NCI-H748 treated with DMSO at 0.1 percent for 48 hours (cell line): Measurements from ENCODE around the gene ELAVL4.

ENCODE experiments used
- DNase-seq: peaks from one replicate; lab custom pipeline; 2025; lab: John Stamatoyannopoulos, UW

Gene ELAVL4

DNA sequence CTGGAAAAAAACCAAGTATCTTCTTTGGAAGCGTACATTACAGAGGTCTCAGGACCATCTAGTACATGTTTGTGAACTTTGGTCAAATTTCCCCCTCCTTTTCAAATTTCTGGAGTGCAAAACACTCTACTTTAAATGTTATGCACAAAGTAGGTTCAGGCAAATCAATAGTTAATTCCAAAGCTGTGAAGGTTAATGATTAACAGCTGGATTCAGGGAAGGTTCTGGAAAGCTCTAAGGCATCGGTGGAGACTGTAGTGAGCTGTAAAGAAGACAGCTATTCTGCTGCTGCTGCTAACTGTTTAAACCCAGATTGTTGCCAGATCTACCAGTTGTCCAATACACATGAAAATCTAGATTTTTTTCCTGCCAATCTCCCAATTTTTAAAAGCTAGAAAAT, 70.9 kb downstream of the ELAVL4 start:
- DNase-seq = no peak

DNA sequence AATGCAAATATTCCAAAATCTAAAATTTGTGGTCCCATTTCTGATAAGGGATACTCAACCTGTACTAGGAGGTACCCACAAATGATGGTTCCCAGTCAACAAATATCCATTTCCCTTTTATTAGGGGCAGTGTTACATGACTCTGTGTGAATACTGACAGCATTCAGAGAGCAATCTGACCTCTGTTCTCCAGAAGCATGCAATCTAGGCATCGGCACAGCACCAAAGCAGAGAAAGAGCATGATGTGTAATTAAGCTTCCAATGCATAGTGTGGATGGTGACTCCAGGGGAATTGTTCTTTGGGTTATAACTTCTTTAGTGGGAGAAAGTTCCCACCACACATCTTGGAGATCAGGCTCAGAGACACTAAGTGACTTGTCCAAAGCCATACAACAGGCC, 71.6 kb downstream of the ELAVL4 start:
- DNase-seq = no peak

GRCh38 chr1:50181027-50181663, 72.4 kb downstream of the ELAVL4 start:
- DNase-seq = no peak

GRCh38 chr1:50183378-50184133, 74.8 kb downstream of the ELAVL4 start:
- DNase-seq = no peak

GRCh38 chr1:50189369-50189768, 80.6 kb downstream of the ELAVL4 start:
- no peak for DNase-seq

- DNase-seq = no peak
These were observed 84.3 kb downstream of the ELAVL4 start for GRCh38 chr1:50193002-50193401.

DNA sequence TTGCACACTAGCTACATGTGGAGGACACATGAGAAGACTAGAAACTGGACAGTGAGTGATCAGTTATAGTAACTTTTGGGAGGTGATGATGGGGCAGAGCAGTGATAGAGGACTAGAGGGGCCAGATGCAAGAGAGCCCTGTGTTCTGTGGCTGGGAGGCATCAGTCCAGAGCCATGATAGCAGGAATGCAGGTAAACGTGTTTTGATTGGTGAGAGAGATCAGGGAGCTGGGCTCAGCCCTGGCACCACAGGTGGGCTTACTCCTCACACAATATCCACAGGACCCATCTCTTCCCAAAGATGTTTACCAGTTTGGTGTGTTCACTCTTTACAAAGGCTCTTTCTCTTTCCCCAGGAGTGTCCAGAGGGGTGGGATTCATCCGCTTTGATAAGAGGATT, 86.5 kb downstream of the ELAVL4 start:
- no peak for DNase-seq

GRCh38 chr1:50196081-50196480, 87.4 kb downstream of the ELAVL4 start:
- no peak for DNase-seq

DNA sequence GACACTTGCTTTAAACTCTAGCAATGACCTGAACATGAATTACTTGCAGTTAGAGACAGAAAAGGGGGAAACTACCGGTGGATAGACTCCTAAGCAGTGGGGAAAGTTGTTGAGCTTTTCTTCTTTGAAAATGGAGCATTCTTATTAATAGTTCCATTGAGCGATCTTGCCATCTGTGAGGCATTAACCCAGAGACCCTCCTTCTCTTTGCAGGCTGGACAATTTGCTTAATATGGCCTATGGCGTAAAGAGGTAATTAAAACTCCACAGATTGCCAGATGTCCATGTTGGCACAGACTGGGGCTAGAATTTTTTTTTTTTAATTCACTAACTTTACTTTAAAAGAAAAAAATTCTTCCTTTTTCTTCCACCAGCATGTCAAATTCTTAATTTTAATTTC, 88.5 kb downstream of the ELAVL4 start:
- no peak for DNase-seq

DNA sequence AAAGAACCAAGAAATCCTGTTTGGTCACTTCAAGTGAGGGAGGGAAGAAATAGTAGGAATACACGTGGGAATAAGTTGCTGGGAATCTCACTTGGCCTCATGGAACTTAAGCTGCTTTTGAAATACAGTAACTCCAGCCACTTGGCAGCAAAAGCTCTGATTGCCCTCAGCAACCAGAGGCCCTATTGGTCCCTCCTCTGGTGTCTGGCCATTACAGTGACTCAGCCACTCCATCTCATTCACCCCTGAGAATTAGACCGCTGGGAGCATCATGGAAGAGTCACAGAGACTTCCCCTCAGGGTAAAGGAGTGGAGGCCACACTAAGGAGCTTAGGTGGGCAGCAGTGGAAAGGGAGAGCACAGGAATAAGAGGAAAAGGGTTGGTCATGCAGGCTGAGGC, 99.6 kb downstream of the ELAVL4 start:
- DNase-seq = no peak

GRCh38 chr1:50208756-50209155, 100.0 kb downstream of the ELAVL4 start:
- no peak for DNase-seq

- DNase-seq = no peak
These were observed 101.0 kb downstream of the ELAVL4 start for GRCh38 chr1:50209749-50210148.

DNA sequence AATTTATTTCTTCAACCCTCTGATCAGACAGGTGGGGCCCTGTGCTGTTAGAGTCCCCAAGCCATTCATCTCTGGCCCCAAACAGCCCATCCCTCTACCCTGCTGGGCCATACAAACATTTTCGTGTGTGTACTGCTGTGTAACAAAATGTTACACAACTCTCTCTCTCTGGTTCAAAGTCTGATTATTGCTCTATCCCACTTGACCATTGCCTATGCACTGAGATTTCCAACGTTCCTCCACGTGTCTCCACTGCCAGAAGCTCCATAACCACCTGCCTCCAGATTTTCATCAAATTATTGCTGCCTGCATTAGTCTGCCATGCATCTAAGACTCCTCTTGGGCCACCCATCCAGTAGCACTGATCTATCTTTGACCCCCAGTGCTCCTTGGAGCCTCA, 104.8 kb downstream of the ELAVL4 start:
- DNase-seq = no peak

GRCh38 chr1:50214717-50215116, 106.0 kb downstream of the ELAVL4 start:
- DNase-seq = no peak

- no peak for DNase-seq
These were observed 109.8 kb downstream of the ELAVL4 start for GRCh38 chr1:50218344-50219120.

DNA sequence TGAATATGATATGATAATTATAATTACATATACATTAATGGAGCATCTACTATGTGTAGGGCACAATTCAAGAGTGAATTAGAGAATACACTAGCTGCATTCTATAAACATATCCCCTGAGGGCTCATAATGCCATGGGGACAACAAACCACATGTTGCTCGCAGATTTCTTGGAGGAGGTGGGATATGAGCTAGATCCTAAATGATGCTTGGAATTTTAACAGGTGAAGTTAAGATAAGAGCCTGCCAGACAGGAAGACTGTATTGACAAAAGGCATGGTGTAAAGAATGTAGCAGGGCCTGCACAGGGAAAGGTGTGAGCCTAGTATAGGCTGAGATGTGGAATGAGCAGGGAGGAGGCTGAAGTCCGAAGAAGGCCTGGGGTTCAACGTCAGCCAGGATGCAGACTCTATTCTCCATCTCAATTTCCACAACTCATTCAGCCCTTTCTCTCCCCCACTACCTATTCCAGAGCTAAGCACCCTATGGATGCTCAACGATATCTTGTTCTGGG, 120.2 kb downstream of the ELAVL4 start:
- no peak for DNase-seq

GRCh38 chr1:50231209-50231608, 122.5 kb downstream of the ELAVL4 start:
- no peak for DNase-seq

- no peak for DNase-seq
These were observed 123.6 kb downstream of the ELAVL4 start for GRCh38 chr1:50232336-50232735.

DNA sequence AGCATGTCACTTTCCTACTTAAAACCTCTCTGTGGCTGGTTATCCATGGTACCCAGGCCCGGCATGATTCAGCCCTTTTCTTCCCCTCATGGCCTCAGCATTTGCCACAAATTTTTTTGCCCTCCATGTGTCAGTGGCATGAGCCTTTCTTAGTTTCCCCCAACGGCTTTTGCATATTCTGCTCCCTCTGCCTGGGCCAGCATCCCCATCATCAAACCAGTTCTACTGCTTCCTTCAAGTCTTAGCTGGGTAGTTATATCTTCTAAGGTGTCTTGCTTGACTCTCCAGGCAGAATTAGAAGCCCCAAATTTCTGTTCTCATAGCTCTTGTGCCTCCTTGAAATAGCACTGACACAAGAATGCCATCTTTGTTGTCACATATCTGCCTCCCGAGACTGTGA, 127.9 kb downstream of the ELAVL4 start:
- DNase-seq = no peak

DNA sequence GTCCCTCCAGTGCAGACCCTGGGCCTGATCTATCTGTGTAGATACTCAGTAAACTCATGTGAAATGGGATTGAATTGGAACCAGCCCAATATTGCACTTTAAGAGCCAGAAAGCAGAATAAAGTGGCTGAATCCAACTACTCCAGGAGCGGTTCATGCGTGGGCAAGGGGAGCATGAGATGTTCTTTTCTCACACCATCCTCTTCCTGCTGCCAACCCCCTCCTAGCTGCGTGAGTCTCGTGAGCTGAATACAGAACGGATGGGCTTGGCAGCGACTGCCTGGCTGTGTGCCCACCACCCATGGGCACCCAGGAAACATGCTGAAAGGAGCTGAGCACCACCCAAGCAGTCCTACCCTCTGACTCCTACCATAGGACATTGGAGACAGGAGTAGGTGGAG, 128.3 kb downstream of the ELAVL4 start:
- no peak for DNase-seq

GRCh38 chr1:50243939-50244338, 135.2 kb downstream of the ELAVL4 start:
- DNase-seq = no peak

DNA sequence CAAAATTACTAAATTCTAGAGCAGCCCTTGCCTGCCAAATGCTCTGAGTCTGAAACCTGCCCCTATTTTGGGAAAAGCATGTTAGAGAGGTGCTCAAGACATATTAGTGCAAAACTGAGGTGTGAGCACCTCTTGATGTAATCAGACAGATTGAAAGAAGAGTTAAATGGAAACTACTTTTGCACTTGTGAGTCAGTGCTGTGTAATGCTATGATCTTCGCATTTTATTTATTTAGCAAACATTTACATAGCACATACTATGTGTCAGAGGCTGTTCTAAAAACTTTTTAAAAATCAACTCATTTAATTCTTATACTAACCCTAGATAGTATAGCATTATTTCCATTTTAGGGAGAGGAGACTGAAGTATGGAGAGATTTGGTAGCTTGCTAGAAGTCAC, 138.1 kb downstream of the ELAVL4 start:
- no peak for DNase-seq

DNA sequence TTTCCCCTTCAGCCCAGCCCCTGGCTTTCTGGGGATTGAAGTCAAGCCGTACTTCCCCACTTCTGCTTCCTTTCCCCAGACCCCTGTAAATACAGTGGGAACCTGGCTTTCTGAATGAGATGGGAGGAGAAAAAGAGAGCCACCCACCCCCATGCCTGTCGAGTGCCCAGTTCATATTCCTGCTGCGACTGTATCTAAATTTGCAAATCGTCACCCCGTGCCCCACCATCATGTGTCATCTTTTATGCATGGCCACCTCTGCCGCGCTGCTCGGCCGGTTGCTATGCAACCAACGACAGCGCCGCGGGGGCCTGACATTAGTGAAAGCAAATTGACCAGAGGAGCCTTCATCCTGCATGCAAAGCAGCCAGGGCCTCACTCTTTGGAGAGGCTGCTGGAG, 143.0 kb downstream of the ELAVL4 start:
- DNase-seq = peak; percentile 89
